HG03571 (cell line): Measurements from ENCODE around the gene CSF2RB.

Experiments
- ATAC-seq: cut with Tn5 transposase; IDR thresholded peaks from one replicate; pipeline ENCODE4 v1.9.1; 2021; ENCODE audit not compliant: unreplicated experiment

CSF2RB gene

DNA sequence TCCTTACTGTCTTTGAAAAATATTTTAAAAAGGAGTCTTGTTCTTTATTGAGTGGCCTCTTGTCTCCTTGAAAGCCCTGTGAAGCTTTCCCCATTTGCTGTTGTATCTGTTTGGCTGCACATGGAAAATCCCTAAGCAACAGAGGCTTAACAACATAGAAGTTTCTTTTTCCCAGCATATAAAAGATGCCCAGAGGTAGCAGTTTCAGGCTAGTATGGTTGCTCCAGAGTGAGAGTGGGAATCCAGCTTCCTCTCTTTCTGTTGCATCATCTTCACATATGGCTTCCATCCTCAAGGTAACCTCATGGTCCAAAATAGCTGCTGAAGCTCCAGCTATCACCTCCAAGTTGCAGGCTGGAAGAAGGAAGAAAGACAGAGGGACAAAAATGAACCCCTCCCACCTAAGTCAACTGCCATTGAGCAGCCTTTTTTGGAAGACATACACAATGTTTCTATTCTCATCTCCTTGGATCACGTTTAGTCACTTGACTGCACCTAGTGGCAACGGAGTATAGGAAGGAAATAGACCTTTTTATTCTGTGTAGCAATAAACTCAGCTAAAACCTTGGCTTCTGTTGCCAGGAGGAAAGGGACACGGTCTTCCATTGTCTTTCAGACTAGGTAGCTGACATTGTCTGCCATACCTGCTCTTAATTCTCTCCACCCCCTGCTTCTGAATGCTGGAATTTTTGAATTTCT is 5.3 kb downstream of the CSF2RB start:
- ATAC-seq, result no peak

DNA sequence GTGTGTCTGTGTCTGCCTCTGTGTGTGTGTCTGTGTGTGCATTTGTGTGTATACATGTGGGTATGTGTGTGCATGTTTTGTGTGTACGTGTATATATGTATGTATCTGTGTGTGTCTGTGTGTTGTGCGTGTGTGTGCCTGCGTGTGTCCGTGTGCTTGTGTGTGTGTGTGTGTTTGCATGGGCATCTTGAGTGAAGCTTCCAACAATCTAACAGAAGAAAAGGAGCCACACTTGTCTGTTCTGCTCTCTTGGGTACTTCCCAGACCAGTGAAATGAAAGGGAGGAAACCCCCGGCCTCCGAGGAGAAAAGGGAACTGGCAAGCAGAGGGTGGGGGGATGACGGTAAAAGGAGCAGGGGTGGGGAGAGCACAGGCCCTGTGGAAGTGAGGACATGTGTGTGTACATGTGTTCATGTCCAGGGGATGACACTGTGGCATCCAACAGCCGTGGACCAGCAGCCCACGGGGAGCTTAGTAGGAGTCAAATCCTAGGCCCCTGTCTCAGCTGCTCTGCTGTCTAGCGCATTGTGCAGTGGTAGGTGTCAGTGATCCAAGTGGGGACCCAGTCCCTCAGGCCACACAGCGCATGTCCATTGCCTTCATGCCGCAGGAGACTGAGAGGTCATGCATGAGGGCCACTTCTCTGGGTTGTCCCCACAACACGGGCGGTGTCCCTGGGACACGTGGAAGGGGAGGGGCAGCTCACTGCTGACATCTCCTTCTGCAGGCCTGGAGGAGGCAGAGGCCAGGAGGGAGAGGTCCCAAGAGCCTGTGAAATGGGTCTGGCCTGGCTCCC is 8.1 kb downstream of the CSF2RB start:
- no peak for ATAC-seq

DNA sequence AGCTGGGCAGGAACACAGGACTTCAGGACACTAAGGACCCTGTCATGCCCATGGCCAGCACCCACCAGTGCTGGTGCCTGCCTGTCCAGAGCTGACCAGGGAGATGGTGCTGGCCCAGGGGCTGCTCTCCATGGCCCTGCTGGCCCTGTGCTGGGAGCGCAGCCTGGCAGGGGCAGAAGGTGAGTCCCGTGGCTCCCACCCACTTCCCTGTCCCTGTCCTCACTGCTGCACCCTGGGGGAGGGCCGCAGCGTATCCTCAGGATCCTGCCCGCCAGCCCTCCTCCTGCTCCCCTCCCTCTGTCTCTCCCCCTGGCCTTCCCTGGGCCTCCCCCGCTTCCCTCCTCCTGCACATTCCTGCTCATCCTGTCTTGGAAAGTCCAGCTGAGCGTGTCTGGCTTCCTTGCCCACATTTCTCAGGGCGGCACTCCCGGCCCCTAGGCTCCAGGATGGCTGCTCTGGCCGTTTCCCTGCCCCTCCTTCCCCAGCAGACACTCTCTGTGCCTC is 8.7 kb downstream of the CSF2RB start:
- no peak for ATAC-seq

GRCh38 chr22:36922711-36923110 is 9.3 kb downstream of the CSF2RB start:
- no peak for ATAC-seq

- no peak for ATAC-seq
Measured at GRCh38 chr22:36923131-36923788, 9.8 kb downstream of the CSF2RB start.

DNA sequence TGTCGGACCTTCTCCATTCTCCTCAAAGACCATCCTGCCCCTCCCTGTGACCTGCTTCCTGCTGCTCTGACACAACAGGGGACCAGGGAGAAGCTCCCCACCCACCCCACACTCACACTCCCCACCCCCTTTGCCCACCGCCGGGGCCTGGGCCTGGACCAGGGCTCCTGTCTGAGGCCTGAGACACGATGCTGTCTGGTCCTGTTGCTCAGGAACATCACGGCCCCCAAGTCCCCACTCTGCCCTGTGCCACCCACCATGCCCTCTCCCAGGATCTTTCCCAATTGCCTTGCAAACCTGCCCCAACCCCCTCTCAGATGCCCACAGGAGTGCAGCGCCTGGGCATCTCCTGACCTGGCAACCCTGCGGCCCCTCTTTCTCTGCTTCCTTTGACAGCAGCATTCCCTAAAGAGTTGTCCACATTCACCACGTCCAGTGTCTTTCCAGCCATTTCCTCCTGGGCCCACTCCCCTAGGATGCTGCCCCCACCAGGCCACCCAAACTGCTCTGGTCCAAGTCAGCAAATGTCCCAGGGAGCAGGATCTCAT is 10.8 kb downstream of the CSF2RB start:
- ATAC-seq, result no peak

DNA sequence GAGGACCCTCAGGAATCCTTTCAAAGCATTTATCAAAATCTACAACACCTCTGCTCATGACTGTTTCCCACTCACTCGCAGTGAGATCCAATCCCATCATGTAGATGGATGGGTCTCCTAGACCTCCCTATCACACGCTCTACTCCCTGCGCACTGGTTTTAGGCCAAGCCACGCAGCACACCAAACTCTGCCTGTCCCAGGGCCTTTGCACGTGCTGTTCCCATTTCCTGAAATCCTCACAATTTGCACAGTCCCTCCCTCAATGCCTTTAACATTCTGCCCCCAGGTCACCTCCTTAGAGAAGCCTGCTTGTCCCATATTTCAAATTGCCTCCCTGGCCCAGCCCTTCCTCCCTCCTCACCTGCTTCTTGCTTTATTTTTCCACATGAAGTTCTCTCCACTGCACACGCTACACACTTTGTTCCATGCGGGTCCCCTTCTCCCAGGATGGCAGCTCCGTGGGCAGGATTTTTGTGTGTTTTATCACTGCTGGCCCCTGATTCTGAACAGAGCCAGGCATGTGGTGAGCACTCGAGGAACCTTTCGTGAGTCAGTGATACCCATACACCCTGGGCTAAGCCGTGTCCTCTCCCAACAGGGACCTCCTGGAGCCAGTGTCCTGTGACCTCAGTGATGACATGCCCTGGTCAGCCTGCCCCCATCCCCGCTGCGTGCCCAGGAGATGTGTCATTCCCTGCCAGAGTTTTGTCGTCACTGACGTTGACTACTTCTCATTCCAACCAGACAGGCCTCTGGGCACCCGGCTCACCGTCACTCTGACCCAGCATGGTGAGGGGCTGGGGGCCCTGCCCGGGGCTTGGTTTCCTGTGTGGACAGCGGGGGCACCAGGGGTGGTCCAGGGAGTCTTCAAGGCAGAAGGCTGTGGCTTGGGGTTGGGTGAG is 12.2 kb downstream of the CSF2RB start:
- ATAC-seq, result no peak

DNA sequence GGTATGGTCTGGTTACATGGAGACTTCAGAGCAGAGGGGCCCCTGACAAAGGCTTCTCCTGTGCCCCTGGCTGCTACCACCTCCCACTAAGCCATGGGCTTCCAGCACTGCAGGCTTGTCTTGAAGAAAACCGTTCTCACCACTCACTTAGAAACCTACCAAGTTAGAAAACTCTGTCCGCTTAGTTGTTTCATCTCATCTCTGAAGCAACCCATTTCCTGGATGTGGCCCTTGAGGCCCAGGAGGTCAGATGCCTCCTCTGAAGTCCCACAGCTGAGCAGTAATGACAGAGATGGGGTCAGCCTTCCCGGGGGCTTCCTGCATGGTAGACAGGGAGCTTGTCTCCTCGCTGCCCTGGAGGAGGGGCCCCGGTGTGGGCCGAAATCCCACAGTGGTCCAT is 12.9 kb downstream of the CSF2RB start:
- ATAC-seq, result no peak

GRCh38 chr22:36926721-36927435 is 13.4 kb downstream of the CSF2RB start:
- ATAC-seq, result no peak

DNA sequence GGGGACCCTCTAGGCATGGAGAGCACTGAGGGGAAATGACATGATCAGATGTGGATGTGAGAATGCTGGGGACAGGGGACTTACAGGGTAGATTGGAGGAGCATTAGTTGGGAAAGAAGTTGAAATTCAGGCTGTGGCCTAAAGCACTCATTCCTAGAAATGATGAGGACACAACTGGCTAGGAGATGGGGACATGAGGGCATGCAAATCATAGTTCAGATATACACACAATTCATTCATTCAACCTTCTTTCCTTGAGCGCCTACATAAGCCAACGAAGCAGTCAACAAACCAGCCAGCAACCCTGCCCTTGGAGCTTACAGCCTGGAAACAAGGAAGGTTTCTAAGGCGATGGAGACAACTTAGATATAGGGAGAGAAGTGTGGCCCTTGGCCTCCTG is 14.2 kb downstream of the CSF2RB start:
- ATAC-seq, result no peak

GRCh38 chr22:36928196-36928595 is 14.8 kb downstream of the CSF2RB start:
- ATAC-seq, result no peak

- ATAC-seq, result no peak
Measured at GRCh38 chr22:36928786-36929535, 15.5 kb downstream of the CSF2RB start.

DNA sequence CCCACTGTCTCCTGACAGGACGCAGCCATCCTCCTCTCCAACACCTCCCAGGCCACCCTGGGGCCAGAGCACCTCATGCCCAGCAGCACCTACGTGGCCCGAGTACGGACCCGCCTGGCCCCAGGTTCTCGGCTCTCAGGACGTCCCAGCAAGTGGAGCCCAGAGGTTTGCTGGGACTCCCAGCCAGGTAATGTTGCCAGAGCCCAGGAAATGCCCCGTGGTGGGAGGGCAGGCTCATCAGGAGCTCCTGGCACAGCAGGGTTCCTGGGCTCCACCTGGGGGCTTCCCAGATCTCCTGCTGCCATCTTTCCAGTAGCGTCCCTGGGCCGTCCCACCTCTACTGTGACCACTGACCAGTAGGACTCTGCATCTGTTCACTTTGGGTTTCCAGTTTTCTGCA is 16.2 kb downstream of the CSF2RB start:
- ATAC-seq, result no peak

DNA sequence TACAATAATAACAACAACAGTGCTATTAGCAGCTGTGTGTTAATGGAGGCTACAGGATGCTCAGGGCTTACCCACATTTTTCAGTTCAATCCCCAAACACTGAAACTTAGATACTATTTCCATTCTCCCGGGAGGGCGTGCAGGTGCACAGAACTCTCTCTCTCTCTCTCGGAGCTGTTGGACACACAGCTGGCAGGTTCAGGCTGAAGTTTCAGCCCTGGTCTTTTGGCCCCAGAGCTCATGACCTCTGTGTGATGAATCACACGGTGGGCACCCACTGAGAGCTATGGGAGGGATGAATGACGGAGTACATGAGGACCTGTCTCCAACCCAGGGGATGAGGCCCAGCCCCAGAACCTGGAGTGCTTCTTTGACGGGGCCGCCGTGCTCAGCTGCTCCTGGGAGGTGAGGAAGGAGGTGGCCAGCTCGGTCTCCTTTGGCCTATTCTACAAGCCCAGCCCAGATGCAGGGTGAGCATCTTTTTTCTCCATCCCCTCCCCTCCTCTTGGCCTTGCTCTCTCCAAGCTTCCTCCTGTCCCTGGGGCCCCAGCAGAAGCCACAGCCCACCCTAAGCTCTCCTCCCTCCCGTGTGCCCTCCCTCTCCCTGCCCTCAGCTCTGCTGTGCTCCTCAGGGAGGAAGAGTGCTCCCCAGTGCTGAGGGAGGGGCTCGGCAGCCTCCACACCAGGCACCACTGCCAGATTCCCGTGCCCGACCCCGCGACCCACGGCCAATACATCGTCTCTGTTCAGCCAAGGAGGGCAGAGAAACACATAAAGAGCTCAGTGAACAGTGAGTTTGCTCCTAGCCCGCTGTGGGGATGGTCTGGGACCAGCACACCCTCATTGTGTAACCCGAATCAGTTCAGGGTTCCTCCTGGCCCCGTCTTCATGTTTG is 16.9 kb downstream of the CSF2RB start:
- ATAC-seq, result no peak

DNA sequence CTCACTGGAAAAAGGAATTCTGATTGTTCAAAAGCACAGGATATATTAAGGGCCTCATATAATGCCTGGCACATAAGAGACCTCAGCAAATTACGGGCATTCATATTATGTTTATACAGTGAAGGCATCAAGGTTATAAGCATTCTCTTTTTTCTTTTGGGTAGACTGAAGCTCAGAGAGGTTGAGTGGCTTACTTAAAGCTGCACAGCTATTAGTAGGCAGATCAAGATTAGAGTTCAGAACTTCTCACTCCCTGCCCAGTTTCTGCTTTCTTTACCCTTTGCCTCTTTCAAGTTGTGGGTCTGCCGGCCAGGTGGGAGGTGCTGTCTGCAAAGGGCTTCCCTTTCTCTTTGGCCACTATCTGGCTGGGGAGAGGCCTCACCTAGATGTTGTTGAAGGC is 18.0 kb downstream of the CSF2RB start:
- ATAC-seq, result no peak

DNA sequence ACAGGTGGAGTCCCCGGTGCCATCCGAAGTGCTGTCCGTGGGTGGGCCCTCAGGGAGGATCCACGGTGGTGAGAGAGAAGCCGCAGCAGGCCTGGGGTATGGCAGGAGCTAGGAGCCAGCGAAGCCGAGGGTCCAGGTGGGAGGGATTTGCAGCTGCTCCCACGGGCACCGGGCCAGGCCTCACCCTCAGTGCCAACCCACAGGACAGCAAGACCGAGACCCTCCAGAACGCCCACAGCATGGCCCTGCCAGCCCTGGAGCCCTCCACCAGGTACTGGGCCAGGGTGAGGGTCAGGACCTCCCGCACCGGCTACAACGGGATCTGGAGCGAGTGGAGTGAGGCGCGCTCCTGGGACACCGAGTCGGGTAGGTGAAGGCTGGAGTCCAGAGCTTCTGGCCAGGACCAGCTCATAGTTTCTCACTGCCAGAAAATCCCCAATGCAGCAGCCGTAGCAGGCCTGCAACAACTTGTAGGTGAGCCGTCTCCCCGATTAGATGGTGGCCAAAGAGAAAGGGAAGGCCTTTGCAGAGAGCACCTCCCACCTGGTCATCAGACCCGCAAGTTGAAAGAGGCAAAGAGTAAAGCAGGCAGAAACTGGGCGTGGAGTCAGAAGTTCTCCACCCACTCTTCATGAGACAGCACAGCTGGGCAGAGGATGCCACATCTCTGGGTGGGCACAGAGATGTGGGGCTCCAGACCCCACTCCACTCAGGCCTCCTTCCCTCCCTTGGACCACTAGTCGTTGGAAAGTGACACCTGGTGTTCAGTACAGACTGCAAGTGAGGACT is 20.4 kb downstream of the CSF2RB start:
- no peak for ATAC-seq
